A673 (cell line): ENCODE results near the gene APEX2. TPM values are rescaled to one million over a fixed set of nuclear protein-coding genes. Genes with fewer than 3 reads are reported as not detected.

ENCODE experiments used
- BruUV-seq: library from RNA; stranded (reverse); fragments of 400-500 nt; replicated peaks from 2 replicates; lab custom pipeline; 2021; lab: Mats Ljungman, UMichigan
- CTCF ChIA-PET: fragments of 300-600 bp; sonication (Branson Sonifier 250); formaldehyde crosslinking; loops from one replicate; lab custom pipeline; 2022; ENCODE audit warnings: antibody characterized with exemption; lab: Charles Lee
- POLR2A ChIA-PET: fragments of 300-600 bp; sonication (Branson Sonifier 250); formaldehyde crosslinking; loops from one replicate; lab custom pipeline; 2022; ENCODE audit warnings: antibody characterized with exemption; ENCODE audit not compliant: low non-redundant PET; lab: Charles Lee
- DNase-seq: peaks from one replicate; pipeline ENCODE4 v3.0.0-alpha.2; 2015; ENCODE audit warnings: low spot score
- H3K27ac ChIP-seq: fragments of 200-600 bp; sonication (generic); 2 replicates; pipeline ENCODE4 v1.5.1; 2016; ENCODE audit warnings: mixed run types, low read depth, mild to moderate bottlenecking, mixed read lengths, antibody characterized with exemption, low read length; ENCODE audit not compliant: poor library complexity, severe bottlenecking
- H3K27me3 ChIP-seq: fragments of 200-600 bp; sonication (generic); replicated peaks from 2 replicates; pipeline ENCODE4 v1.6.1; 2017; ENCODE audit warnings: mixed run types, low read depth, mild to moderate bottlenecking, mixed read lengths, antibody characterized with exemption, low read length; ENCODE audit not compliant: insufficient read depth, poor library complexity
- H3K36me3 ChIP-seq: fragments of 200-600 bp; sonication (generic); 2 replicates; pipeline ENCODE4 v1.6.1; 2016; ENCODE audit warnings: mixed run types, mild to moderate bottlenecking, mixed read lengths, antibody characterized with exemption, low read length; ENCODE audit not compliant: insufficient read depth, poor library complexity, severe bottlenecking
- H3K4me1 ChIP-seq: fragments of 200-600 bp; sonication (generic); 2 replicates; pipeline ENCODE4 v1.6.1; 2017; ENCODE audit warnings: mixed run types, mild to moderate bottlenecking, mixed read lengths, antibody characterized with exemption, low read length; ENCODE audit not compliant: insufficient read depth, poor library complexity, severe bottlenecking
- H3K4me3 ChIP-seq: fragments of 200-600 bp; sonication (generic); 2 replicates; pipeline ENCODE4 v1.5.1; 2016; ENCODE audit warnings: low read depth, mixed run types, mild to moderate bottlenecking, mixed read lengths, low read length; ENCODE audit not compliant: poor library complexity, severe bottlenecking
- H3K9me3 ChIP-seq: fragments of 200-600 bp; sonication (generic); 2 replicates; pipeline ENCODE4 v1.6.1; 2016; ENCODE audit warnings: mixed run types, low read depth, mild to moderate bottlenecking, mixed read lengths, antibody characterized with exemption, low read length; ENCODE audit not compliant: poor library complexity, severe bottlenecking
- CTCF ChIP-seq: fragments of 300-800, 200-600 bp; sonication (generic); conservative IDR thresholded peaks from 2 replicates; pipeline ENCODE4 v1.5.1; 2017; ENCODE audit warnings: low read depth, mild to moderate bottlenecking, antibody characterized with exemption, low read length, moderate library complexity, mixed read lengths
- EZH2 ChIP-seq: fragments of 200-600 bp; sonication (generic); IDR thresholded peaks from 2 replicates; pipeline ENCODE4 v1.6.1; 2017; ENCODE audit warnings: borderline replicate concordance, low read depth, mild to moderate bottlenecking, mixed read lengths, antibody characterized with exemption, low read length; ENCODE audit not compliant: poor library complexity, severe bottlenecking
- intact Hi-C: fragments of 100-400 bp; cut with micrococcal nuclease; formaldehyde crosslinking; loops from one replicate; pipeline ENCODE4 v1.10.0; 2022; ENCODE audit not compliant: unreplicated experiment
- total RNA-seq: library from RNA; stranded (reverse); gene quantifications from 2 replicates; pipeline ENCODE4 v1.2.3, GENCODE V29; 2021

Gene APEX2
- total RNA-seq, 1 experiment from 2014 or later, result 27.5 TPM

- Histone ChIP-seq H3K4me3 (no peak overlapping the region), H3K36me3 (no peaks in the 10 kb centered on the region), H3K4me1 (no peaks in the 10 kb centered on the region), H3K27me3 (no peaks in the 10 kb centered on the region), H3K27ac (no peak overlapping the region), H3K9me3 (no peaks in the 10 kb centered on the region)
- POLR2A ChIA-PET, result no interaction called here
- DNase-seq, result no peak
- TF ChIP-seq EZH2, result no peak
- TF ChIP-seq CTCF, result no peak
- CTCF ChIA-PET, result no interaction called here
- intact Hi-C loops, result no loop called here
- BruUV-seq, result no TSS peak
These were observed 28.4 kb downstream of the APEX2 start for GRCh38 chrX:55028611-55029010.

GRCh38 chrX:55029291-55029690 is 29.1 kb downstream of the APEX2 start:
- Histone ChIP-seq H3K4me3 (no peak overlapping the region), H3K9me3 (no peaks in the 10 kb centered on the region), H3K4me1 (no peaks in the 10 kb centered on the region), H3K27ac (no peak overlapping the region), H3K36me3 (no peaks in the 10 kb centered on the region), H3K27me3 (no peaks in the 10 kb centered on the region)
- ChIA-PET POLR2A (no interaction called here), CTCF (no interaction called here)
- TF ChIP-seq EZH2 (no peak), CTCF (no peak)
- no TSS peak for BruUV-seq
- intact Hi-C loops, result no loop called here
- DNase-seq, result no peak

- BruUV-seq, result no TSS peak
- no peak within 1 kb of the TSS for H3K27ac ChIP-seq
- intact Hi-C loops, result no loop called here
- DNase-seq, result no peak
- no peak within 1 kb of the TSS for H3K4me3 ChIP-seq
- H3K27me3 ChIP-seq, result no peaks in the 10 kb centered on the region
- TF ChIP-seq CTCF, result no peak
- TF ChIP-seq EZH2, result no peak
- H3K36me3 ChIP-seq, result no peaks in the 10 kb centered on the region
- POLR2A ChIA-PET, result interaction anchor here (0.5 kb wide), 1 partner anchor 784 kb away, joined by 5 read pairs; no protein-coding TSS in a partner anchor
- CTCF ChIA-PET, result no interaction called here
- no peaks in the 10 kb centered on the region for H3K4me1 ChIP-seq
- no peaks in the 10 kb centered on the region for H3K9me3 ChIP-seq
These were observed 30.4 kb downstream of the APEX2 start, which contains the start of gene ALAS2 for GRCh38 chrX:55030271-55031205. TSS of gene ALAS2 (minus strand) at chrX:55030977. CDS start at chrX:55026000, 4,977 bp downstream.
